Measurements from ENCODE around the gene ZDHHC14.

Gene ZDHHC14

GRCh38 chr6:157516319-157517026 is 135.5 kb downstream of the ZDHHC14 start:
- no peak for DNase-seq (ENCODE audit: low read depth in 2 of 2)

- no peak for DNase-seq (ENCODE audit: low read depth in 2 of 2)
Observed at GRCh38 chr6:157517601-157518359, 136.8 kb downstream of the ZDHHC14 start.

- no peak for DNase-seq (ENCODE audit: low read depth in 2 of 2)
Observed at GRCh38 chr6:157518397-157519250, 137.6 kb downstream of the ZDHHC14 start.

DNA sequence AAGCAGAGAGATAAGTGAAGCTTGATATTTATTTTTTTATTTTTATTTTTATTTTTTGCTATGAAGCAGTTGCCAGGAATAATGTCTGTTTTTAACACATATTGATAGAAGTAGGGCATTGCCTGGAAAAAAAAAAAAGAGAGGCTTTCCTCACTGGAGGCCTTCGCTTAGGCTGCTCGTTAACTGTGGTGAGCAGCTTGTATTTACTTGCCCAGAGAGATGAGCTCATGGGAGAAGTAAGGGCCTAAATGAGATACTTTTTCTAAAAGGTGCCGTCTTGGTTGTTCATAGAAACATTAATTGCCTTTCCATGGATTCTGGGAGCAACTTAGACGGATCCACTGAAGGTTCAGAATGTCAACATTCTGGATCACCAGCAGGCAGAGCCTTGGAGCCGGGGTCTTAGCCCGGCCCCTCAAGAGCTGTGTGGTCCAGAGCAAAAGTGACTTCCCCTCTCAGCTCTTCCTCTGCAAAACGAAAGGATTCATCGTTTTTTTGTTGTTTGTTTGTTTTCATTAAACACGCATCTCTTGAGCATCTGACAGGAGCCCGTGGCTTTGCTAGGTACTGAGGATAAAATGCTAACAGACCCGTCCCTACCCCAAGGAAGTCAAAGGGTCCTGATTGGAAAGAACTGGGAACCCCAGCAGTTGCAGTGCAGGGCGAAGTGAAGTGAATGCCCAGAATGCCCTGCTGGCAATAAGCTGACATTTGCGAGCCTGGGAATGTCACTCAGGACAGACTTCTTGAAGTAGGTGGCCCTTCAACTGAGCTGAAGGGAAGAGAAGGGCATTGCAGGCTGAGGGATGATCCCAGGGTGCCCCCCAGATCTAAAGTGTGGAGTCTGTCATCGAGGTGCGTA is 138.5 kb downstream of the ZDHHC14 start:
- DNase-seq (ENCODE audit: low read depth in 2 of 2), result no peak

- no peak for DNase-seq (ENCODE audit: low read depth in 2 of 2)
Observed at GRCh38 chr6:157520117-157520406, 139.1 kb downstream of the ZDHHC14 start.

DNA sequence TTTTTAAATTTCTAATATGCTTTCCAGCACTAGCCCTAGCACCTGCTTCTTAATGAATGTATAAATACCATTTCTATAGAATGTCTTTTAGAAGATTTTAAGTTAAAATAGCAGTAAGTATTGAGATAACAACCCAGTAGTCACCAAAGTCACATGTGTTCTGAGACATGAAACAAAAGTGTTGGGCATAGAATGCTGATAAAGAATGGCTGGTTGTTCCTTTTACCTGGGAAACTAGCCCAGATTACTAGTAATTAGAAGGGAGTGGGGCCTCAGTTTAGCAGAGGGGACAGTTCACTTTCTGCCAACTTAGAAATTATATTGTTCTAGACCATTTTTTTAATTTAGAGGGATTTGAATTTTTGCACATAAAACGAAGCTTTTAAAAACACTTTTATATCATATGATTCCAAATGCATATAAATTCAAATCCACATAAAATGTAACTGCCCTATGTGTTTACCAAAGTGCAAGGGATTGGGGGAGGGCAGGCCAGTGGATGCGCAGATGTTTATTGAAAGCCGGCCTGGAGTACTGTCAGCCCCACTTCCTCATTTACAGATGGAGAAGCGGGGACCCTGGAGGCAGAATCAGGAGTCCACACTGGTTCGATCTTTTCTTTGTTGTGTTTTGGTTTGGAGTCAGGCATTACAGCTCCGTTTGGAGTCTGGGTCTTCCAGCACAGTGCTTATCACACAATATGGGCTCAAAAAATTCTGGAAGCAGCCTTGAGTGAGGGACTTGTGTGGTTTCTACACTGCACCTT is 139.8 kb downstream of the ZDHHC14 start:
- no peak for DNase-seq (ENCODE audit: low read depth in 2 of 2)

GRCh38 chr6:157521362-157522335 is 140.7 kb downstream of the ZDHHC14 start:
- DNase-seq (ENCODE audit: low read depth in 2 of 2), result no peak

GRCh38 chr6:157522472-157522871 is 141.5 kb downstream of the ZDHHC14 start:
- no peak for DNase-seq (ENCODE audit: low read depth in 2 of 2)

GRCh38 chr6:157524735-157525134 is 143.7 kb downstream of the ZDHHC14 start:
- no peak for DNase-seq (ENCODE audit: low read depth in 2 of 2)

DNA sequence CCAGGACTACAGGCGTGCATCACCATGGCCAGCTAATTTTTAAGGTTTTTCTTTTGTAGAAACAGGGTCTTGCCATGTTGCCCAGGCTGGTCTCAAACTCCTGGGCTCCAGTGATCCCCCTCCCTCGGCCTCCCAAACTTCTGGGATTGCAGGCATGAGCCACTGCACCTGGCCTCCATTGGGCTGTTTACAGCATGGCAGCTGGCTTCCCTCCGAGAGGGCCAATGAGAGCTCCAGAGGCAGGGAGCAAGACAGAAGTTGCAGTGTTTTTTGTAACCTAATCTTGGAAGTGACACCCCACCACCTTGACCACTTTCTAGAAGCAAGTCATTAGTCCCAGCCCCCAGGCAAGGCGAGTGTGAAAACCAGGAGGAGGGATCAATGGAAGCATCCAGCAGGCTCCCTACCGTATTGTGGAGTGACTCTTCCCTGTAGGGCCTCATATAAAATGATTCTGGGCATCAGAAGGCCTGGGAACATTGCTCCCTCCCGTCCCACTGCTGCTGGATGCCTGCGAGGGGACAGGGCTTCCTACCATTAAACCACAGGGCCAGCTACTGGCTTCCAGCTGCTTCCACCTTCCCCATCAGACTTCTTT is 144.4 kb downstream of the ZDHHC14 start:
- DNase-seq (ENCODE audit: low read depth in 2 of 2), result no peak

DNA sequence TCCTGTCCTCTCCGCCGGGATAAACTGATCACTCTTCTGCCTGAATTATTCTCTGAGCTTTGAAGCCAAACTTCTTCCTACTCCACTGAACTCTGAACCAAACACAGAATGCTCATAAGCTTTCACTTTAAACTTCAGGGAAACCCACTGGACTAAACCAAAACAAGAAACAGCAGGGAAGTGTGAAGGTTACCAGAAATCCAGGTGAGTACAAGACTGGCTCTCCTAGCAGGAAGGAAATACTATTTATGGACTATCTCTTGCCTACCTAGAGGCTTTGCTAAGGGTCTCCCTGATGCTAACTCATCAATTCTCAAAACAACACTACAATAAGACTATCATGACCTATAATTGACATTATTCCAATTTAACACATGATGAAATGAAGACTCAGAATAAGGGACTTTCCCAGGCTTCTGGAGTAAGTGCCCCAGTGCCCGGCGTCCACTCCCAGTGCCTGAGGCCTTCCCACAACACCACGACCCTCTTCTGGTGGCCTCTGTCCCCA is 145.0 kb downstream of the ZDHHC14 start:
- no peak for DNase-seq (ENCODE audit: low read depth in 2 of 2)

- no peak for DNase-seq (ENCODE audit: low read depth in 2 of 2)
Observed at GRCh38 chr6:157527471-157527907, 146.5 kb downstream of the ZDHHC14 start.

- no peak for DNase-seq (ENCODE audit: low read depth in 2 of 2)
Observed at GRCh38 chr6:157528931-157529653, 148.1 kb downstream of the ZDHHC14 start.

DNA sequence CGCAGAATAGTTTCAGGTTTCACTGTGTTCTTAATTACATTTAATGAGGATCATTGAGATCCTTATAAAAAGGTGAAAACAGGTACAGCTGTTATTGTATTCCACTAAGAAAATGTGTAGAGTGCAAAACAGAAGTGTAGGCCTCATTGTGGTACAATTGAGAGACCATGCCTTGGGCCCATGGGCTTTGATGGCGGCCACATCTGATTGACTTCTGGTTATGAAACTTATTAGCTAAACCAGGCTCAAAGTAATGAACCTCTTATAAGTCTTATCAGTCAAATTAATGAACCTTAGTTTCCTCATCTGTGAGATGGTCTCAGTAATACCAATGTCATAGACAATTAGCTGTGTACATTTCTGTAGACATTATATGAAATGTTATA is 148.7 kb downstream of the ZDHHC14 start:
- DNase-seq (ENCODE audit: low read depth in 2 of 2), result no peak

DNA sequence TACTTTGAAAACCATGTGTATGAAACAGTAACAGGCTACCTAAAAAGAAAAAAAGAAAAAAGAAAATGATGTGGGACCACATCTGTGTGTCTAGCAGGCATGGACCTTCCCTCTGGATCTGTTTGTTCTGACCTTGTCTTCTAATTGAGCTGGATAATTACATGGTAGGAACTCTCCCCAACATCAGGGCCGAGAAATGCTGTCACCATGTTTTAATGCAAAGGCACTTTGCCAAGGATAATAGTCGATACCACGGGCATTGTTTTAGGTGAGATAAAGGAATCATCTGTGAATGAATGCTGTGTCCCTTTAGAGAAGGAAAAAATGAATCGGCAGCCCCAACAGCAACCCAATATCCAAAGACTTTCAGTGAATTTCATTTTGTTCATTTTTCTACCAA is 149.1 kb downstream of the ZDHHC14 start:
- DNase-seq (ENCODE audit: low read depth in 2 of 2), result no peak

DNA sequence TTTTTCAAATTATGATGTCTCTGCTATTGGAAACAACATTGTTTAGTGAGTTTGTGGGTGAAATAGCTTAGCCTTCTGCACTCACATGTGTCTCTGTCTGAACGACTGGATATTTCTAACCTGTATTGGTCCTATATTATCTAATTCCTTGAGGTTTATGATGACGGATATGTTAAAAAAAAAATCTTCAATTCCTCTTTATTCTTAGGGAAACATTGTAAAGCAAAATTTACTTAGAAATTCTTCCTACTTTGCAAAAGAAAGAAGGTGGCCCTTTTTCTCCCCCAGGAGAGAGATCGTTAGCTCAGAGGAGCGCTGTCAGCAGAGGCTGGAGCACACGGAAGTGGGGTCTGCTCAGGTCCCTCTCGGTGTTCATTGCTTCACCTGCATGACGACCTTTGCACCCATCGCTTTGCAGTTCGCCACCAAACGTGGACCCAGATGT is 149.8 kb downstream of the ZDHHC14 start:
- DNase-seq (ENCODE audit: low read depth in 2 of 2), result no peak

- no peak for DNase-seq (ENCODE audit: low read depth in 2 of 2)
Observed at GRCh38 chr6:157531169-157531985, 150.4 kb downstream of the ZDHHC14 start.

All from stimulated activated CD8-positive, alpha-beta memory T cell treated with anti-CD3 and anti-CD28 coated beads, Interleukin-2, amount 100 ng/mL, for 48 hours (primary cell).